Amygdala (tissue), 56 donors: ENCODE results near the gene BMP6.

ENCODE experiments used
- DNase-seq, 56 donors: peaks; one replicate each; lab custom pipeline; 2025; lab: John Stamatoyannopoulos, UW

The BMP6 gene

DNA sequence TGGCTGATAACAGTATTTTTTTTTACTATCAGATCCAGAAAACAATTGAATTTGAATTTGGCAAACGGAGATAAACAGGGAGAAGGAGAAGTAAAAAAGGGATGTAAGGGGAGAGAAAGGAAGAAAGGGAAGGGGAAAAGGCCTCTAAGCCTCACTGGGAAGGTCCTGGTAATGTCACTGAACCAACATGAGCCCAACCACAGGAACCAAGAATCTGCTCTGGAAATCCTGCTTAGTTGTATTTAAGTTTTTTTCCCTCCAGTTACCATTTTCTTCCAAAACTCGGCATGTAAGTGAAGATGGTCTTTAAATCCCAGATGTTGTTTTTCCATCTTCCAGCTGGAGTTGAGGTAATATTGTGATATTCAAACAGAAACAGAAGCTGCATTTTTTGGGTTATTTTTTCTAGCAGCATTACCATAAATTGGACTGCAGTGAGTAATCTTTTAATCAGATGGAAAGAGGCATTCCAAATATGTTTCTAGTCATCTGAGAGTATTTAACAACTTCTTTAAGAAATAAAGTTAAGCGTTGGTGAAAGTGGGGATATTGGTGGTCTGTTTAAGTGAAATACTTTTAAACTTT is 93.6 kb downstream of the BMP6 start:
- no peak for DNase-seq

DNA sequence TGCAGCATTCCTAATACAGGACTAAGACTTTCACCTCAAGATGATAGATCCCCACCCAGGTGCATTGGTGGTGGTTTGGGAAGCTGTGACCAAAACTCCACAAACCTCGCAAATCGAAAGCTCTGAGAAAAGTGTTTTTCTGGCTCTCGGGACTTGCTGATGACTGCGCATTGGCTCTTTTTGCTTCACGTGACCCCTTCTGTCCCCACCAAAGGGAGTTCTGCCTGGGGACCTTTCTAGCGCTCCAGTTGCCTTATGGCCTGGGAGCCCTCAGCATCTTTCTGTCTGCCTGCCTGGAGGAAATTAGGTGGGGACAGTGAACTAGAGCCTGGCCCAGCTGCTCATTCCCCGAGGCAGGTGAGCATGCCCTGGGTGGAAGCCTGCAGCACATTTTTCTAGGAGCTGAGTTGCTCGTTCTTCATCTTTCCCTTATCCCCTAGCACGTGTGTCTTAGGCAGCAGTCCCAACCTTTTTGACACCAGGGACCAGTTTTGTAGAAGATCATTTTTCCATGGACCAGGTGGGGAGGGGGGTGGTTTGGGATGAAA is 94.5 kb downstream of the BMP6 start:
- DNase-seq, result no peak

DNA sequence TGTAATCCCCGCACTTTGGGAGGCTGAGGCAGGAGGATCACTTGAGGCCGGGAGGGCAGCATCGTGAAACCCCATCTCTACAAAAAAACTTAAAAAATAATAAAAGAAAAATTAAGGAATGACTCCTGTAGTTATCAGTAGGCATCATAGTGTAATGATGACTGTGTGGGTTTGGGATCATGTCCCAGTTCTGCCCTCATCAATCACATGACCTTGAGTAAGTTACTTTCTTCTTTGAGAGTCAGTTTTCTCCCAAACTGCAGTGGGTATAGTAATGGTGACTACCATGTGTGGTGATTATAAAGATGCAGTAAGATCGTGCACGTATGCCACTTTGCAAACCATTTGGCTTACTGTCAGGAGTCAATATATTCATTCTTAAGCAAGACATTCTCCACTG is 95.5 kb downstream of the BMP6 start:
- no peak for DNase-seq

DNA sequence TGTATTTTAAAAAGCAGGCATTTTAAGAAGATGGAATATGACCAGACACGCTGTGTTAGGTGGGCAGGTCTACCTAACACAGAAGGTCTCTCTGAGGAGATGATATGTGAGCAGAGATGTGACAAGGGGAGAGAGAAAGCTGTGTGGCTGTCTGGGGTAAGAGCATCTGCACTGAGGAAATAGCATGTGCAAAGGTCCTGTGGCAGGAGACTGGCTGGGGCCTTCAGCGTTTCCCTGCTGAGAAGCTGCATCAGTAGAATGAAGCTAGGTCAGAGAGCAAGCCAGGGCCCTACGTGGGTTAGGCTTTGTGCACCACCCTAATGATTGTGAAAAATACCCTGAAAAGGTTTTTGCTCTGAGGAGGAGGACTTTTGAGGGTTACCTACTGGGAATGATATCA is 97.7 kb downstream of the BMP6 start:
- DNase-seq, result no peak

DNA sequence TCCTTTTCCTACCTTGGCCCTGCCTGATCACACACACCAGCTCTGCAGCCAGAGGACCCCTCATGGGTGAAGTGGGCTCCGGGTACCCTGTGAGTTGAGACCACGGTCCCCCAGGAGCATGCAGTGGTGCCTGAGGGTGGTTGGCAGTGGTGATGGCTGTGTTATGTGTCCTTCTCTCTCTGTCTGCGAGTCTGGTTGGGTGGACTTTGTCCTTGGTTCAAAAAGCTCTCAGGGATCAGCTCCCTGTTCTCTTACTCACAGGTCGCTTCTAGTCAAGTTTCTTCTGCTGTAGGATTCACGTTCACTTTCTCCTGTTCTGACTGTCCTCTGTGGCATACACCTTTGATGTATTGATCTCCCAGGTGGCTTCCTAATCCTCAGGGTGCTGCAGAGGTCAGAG is 100.1 kb downstream of the BMP6 start:
- DNase-seq, result no peak

DNA sequence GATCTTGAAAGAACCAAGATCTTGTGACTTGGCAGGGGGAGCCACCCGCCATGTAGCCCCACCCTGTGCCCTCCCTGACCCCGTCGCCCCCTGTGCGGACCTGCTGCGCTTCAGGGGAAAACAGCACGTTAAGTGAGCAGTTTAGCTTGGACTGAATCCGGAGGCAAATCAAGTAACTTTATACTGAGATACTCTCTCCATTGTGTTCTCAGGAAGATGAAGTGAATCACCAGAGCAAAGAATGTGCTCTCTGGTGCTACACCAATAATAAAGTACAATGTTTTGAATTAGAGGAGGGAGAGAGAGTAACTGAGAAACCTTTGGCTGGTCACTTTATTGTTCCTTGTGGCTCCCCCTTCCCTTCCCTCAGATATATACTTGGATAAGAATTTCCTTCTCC is 101.2 kb downstream of the BMP6 start:
- no peak for DNase-seq

DNA sequence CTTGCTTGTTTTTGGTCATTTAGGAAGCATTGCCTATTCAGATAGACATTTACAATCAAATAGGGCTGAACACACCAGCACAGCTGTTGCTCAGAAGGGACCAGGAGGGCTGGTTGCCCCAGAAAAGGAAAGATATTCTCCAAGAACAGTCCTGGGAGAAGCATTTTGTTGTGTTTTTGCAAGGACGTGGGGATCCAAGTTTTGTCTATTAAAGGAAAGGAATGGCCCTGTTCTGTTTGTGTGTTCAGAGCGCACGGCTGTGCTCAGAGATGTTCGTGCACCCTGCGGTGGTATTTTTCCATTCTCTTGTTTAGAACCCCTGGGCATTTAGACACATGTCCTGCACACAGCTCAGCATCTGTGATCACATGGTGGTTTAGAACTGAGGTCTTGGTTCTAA is 102.2 kb downstream of the BMP6 start:
- no peak for DNase-seq

DNA sequence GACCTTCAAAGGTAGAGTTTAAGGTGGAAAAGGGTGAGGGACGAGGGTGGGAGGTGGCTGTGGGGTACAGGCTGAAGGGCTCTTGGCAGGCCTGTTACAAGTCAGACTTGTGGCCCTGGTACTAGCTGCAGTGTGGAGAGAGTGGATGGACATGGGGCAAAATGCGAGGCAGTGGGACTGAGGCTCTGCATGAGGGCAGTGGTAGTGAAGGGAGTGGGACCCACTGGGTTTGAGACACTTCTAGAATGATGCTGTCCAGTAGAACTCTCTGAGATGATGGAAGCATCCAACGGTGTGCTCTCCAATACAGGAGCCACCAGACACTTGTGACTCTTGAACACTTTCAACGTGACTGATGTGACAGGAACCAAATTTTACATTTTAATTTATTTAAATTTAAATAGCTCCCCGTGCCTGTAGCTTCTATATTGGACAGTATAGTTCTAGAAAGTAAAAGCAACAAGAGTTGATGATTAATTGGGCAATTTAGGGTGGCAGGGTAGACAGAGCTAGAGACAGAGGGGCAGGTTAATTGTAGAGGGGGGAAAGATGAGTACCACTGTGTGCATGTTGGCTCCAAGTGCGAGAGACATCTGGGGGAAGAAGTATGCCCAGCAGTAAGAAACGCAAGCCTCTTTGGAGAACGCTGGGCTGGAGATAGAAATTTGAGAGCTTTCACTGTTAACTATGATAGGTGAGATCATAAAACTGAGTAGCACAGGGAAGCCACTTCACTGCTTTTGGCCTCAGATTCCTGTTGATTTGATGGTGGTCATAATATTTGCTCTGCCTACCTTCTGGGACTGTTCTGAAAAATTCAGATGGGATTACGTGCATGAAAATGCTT is 107.2 kb downstream of the BMP6 start:
- DNase-seq, result no peak

DNA sequence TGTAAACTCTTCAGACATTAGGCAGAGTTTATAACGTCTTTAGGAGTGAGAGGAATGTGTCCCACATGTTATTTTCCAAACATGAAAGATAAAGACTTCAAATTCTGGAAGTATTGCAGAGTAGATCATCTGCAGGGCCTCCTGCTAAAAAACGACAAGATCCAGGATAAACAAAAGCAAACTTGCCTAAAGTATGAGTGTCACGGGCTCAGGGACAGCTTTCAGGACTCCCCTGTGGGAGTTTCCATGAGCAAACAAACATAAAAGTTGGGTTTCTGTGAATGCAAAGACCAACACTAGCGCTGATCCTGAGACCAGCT is 107.8 kb downstream of the BMP6 start:
- no peak for DNase-seq

DNA sequence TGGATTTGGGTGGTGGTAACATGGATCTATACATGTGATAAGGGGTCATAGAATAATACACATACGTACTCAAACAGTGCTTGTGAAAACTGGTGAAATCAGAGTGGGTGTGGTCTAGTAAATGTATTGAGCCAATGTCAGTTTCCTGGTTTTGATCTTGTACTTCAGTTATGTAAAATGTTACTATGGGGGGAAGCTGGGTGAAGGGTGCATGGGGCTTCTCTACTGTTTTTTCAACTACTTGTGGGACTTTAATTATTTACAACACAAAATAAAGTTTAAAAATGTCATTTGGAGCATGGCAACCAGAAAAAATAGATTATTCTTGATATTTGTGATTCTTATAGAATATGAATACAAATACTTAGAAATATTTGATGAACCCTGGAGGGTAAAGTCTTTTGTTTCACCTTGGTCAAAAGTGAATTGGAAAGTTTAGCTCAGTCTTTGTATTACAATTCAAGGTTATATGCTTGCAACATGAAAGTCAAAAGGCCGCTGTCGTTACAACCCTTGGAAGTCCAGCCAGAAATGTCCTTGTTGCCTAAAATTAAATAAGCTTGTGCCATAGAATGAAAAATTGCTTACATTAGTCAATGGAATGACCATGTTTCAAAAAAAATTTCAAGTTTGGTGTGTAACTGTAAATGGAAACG is 110.6 kb downstream of the BMP6 start:
- no peak for DNase-seq

DNA sequence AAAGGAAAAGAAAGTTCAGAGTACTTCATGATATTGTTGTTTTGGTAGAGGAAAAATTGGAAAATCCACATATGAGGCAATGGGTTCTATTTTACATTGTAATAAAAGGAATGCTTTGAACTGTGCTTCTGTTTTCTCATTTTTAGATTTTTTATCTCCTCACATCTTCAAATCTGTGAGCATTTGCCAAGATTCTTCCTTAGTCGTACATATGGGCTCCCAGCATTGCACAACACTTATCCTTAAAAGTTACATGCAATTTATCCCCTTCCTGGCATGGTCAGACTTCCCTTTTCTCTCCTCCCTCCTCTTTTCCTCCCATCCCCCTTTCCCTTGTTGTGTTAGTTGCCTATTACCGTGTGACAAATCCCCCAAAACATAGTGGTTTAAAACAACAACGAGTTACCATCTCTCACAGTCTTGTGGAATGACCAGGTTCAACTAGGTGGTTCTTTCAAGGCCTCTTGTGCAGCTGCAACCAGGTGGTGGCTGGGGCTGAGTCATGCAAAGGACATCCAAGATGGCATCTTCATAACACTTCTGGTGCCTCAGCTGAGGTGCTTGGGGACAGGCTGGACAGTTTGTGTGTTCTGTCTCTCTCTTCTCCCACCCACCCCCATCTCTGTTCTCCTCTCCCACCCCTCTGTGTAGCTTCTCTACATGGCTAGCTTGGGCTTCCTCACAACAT is 116.0 kb downstream of the BMP6 start:
- DNase-seq, result no peak

DNA sequence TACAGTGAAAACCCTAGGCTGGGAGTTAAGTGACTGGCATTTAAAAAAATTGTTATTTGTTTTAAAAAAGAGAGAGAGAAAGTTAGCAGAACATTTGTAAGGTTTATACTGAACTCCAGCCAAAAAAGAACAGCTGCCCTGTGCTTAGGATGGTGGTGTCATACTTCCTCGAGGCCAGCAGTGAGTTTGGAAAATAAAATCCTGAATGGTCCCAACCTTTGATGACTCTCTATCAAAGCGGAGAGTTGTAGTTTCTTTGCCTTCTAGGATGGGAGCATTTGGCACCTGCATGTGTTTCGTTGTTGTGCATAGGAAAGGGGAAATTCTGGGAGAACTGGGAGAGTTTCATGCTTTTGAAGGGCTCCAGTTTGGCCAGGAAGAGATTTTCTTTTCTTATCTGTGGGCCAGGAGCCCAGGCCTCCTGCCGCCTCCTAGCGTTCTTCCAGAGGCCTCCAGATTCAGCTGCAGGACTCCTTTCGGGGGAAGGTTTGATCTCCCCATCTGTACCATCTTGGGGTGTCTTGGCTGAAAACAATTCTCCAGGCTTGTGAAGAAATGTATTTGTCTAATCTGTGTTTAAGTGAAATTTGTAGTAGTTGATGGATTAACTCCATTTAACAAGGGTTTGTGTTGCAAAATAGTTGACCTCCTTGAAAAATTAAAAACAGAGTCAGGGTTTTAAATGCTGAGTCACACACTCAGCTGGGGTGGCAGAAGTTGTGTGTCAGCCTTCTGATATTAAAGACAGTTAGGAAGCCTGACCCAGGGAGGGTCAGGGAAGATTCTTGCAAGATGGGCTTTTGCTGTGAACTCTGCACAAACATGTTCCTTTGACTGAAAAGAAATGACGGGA is 121.3 kb downstream of the BMP6 start:
- DNase-seq, result no peak

DNA sequence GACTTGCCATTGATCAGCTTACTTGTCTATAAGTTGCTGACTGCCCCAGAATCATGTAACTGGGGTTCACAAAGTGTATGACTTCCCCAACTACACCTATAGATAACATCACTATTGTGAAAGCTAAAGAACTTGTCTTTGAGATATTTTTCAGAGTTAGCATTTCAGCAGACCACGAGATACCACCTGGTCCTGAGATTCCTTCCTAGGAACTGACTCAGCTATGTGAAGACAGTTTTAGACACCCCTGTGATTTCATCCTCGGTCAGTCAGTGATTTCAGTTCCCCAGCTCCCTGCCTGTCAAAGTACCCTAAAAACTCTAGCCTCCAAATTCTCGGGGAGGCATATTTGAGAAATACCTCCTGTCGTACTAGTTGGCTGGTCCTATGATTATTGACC is 122.3 kb downstream of the BMP6 start:
- DNase-seq, result no peak

DNA sequence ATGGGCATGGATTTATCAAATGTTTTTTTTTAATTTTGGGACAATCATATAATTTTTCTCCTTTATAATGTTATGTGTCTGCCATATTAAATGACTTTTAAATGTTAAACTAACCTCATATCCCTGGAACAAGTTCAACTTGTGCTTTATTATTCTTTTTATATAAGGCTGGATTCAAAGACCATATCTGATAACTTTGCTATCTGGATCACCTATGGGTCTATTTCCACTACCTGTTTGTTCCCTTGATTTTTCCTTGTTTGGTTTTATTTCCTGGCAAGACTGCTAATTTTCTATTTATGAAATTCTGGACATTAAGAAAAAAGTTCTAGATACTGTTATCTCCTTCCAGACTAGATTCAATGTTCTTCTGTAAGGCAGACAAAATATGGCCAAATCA is 125.9 kb downstream of the BMP6 start:
- no peak for DNase-seq

DNA sequence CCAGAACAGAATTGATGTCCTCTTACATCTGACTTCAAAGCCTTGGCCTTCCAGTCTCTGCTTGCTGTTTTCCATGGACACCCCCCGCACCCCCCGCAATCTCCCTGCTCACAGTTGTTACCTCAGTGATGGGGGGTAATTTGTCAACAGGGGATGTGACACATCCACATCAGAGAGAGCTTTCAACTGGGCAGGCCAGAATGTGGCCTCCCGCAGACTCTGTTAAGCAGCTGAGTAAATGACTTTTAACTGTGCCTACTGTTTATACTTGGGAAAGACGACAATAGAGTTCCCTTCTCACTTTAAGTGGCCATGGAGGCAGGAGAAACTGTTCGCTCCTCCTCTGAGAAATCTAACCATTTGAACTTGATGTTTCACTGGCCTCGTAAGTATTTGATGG is 133.7 kb downstream of the BMP6 start:
- DNase-seq, result no peak

DNA sequence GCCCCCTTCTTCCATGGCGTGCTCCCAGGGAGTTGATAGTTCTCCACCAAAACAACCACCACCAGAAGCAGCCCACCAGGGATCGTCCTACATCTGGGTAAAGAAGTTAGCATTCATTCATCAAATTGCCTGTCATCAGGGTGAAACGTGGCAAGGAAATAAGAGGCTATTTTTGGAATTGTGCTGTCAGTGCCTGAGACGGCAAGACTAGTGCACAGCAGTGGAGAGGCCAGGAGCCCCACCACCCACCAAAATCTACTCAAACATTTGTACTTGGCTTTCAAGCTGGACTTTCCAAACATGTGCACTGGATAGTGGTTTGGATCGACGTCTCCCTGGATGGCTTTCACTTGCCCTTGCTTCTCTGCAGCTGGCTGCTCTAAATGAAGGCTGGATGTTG is 139.9 kb downstream of the BMP6 start:
- no peak for DNase-seq

DNA sequence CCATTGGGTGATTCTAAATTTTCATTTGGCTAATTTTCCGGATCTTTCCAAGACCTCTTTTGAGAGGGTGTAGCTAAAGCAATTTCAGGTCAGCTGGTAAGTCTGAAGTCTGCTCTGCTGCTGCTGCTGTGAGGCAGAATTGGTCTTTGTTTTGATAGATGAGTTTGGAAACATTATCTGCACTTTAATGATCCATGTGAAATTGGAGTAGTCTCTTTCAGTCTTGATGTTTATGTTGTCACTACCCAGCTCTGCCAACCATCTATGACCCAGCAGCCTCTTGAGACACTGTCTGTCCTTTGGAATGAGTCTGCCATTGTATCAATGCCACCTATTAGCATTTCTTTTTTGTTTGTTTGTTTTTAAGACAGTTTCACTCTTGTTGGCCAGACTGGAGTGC is 140.6 kb downstream of the BMP6 start:
- DNase-seq, result no peak

DNA sequence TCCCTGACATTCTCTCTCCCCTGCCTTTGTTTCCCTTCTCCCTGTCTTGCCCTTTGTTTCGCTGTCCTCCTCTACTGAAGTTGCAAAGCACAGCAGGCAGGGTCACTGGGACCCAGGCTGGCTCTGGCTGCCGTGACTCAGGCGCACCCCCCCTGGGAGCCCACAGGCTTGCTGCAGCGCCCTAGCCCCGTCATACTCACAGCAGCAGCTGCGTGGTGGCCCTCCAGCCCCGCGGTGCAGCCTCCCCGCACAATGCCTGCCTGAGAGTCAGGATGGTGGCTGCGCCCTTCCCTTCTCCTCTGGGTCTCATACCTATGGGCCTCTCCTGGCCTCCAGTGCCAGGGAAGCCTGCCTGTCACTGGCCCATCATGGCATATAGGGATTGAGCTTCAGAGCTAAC is 143.0 kb downstream of the BMP6 start:
- DNase-seq, result no peak

DNA sequence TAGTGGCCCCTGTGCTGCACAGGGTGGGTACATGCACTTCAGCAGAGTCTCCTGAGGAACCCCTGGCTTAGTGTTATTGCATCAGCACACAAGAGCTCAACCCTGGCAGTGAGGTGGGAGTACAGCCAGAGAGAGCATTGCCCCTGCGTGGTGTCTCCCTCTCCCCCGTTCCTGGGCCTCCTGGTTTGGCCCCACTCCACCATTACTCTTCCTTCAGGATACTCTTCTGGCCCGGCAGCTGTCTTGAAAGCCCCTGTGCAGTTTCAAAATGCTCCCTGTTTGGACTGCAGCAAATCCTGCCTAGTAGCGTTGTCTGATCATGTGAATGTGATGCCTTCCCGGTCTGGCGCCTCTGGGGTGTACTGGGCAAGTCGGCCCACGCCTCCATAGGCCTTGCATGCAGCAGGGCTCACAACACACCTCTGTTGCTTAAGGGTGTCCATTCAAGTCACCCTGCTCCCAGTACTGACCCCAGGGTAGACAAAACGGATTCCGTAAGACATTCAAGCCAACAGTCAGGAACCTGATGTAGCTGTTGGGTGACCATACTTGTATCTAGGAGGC is 152.6 kb downstream of the BMP6 start:
- no peak for DNase-seq

DNA sequence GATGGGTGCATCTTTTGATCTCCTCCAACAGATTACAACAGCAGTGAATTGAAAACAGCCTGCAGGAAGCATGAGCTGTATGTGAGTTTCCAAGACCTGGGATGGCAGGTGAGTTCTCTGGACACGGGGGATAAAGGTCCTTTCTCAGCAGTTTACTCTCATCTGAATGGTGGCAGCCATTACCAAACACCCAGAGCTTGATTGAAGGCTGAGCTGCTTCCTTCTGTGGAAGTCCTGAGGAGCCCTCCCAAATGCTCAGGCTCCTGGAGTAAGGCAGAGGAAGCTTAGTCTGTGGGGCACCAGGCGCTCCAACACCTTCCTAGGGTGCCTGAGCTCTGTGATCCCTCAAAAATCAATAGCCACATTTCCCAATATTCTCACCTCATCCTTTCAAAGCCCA is 153.1 kb downstream of the BMP6 start:
- no peak for DNase-seq
